Rectal smooth muscle tissue (tissue), 1 donor: Measurements from ENCODE around the gene EXOSC2.

Source experiments
- H3K27ac ChIP-seq: one replicate; pipeline ENCODE4 v1.7.0; 2013; ENCODE audit warnings: low read depth, low read length, inconsistent platforms
- H3K27me3 ChIP-seq: one replicate; pipeline ENCODE4 v1.7.0; 2013; ENCODE audit warnings: low read length; ENCODE audit not compliant: control insufficient read depth, insufficient read depth
- H3K36me3 ChIP-seq: one replicate; pipeline ENCODE4 v1.7.0; 2013; ENCODE audit warnings: low read length; ENCODE audit not compliant: control insufficient read depth, insufficient read depth
- H3K4me1 ChIP-seq: one replicate; pipeline ENCODE4 v1.7.0; 2013; ENCODE audit warnings: low read length; ENCODE audit not compliant: control insufficient read depth, insufficient read depth
- H3K4me3 ChIP-seq: one replicate; pipeline ENCODE4 v1.7.0; 2013; ENCODE audit warnings: low read length
- H3K9ac ChIP-seq: one replicate; pipeline ENCODE4 v1.7.0; 2013; ENCODE audit warnings: low read length

Gene EXOSC2

GRCh38 chr9:130711469-130711868 is 17.9 kb downstream of the EXOSC2 start:
- H3K9ac ChIP-seq = no peak overlapping the region
- H3K4me1 ChIP-seq = peaks cover 6% of the 10 kb centered on the region
- H3K36me3 ChIP-seq = no peaks in the 10 kb centered on the region
- no peak overlapping the region for H3K27ac ChIP-seq
- no peak overlapping the region for H3K4me3 ChIP-seq
- H3K27me3 ChIP-seq = no peaks in the 10 kb centered on the region

- Histone ChIP-seq H3K4me1 (peaks cover 6% of the 10 kb centered on the region), H3K9ac (peak overlapping the region; percentile 88), H3K4me3 (peak overlapping the region; percentile 83), H3K36me3 (no peaks in the 10 kb centered on the region), H3K27ac (peak overlapping the region; percentile 92), H3K27me3 (no peaks in the 10 kb centered on the region)
Measured at GRCh38 chr9:130712564-130713285, 19.1 kb downstream of the EXOSC2 start.

DNA sequence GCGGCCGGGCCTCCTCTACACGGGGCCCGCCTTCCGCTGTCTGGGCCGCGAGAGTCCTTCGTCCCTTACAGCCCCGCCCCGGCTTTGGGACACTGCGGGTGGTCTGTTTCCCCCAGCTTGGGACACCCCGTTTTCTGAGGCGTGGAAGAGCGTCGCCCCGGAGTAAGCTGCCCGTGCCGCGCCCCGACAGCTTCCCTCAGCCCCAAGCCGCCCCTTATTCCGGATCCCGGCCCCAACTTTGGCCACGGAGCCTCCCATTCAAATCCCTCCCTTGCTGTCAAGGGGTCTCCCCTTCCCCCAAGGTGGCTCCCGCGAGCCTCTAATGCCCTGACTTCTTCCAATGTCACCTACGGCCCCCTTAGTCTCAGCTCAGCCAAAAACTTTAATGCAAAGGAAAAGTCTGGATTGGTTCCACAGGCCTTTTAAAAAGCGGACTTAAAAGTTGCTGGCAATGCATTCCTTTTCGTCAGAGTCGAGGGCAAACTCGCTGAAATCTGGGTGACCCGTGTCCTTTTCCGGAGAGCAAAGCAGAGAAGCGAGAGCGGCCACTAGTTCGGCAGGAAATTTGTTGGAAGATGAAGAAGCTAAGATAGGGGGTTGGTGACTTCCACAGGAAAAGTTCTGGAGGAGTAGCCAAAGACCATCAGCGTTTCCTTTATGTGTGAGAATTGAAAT is 19.8 kb downstream of the EXOSC2 start:
- H3K27me3 ChIP-seq = no peaks in the 10 kb centered on the region
- H3K4me1 ChIP-seq = peaks cover 6% of the 10 kb centered on the region
- H3K9ac ChIP-seq = peak overlapping the region; percentile 88
- H3K4me3 ChIP-seq = peak overlapping the region; percentile 83
- peak overlapping the region; percentile 92 for H3K27ac ChIP-seq
- no peaks in the 10 kb centered on the region for H3K36me3 ChIP-seq

GRCh38 chr9:130714586-130715110 is 21.1 kb downstream of the EXOSC2 start:
- Histone ChIP-seq H3K36me3 (no peaks in the 10 kb centered on the region), H3K4me3 (peak overlapping the region; percentile 83), H3K4me1 (peaks cover 6% of the 10 kb centered on the region), H3K9ac (no peak overlapping the region), H3K27me3 (no peaks in the 10 kb centered on the region), H3K27ac (peak overlapping the region; percentile 41)

DNA sequence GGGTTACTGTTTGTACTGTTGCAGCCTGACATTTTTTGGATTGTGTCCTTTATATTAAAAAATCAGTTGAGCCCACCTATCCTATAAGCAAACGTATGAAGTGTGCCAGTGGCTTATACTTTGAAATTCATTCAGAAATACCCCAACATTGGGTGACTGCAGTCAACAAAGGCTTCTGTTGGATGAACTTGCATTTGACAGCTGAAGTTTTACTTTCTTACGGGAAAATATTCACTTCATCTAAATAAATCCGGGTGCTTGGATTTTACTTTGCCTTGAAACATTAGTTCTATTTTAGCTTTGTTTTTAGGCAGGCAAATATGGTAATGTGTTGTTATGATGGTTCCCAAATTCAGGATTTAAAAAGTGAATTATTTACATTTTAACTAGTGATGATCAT is 21.7 kb downstream of the EXOSC2 start:
- Histone ChIP-seq H3K27me3 (no peaks in the 10 kb centered on the region), H3K9ac (no peak overlapping the region), H3K4me1 (peaks cover 6% of the 10 kb centered on the region), H3K36me3 (no peaks in the 10 kb centered on the region), H3K4me3 (peak overlapping the region; percentile 83), H3K27ac (no peak overlapping the region)

DNA sequence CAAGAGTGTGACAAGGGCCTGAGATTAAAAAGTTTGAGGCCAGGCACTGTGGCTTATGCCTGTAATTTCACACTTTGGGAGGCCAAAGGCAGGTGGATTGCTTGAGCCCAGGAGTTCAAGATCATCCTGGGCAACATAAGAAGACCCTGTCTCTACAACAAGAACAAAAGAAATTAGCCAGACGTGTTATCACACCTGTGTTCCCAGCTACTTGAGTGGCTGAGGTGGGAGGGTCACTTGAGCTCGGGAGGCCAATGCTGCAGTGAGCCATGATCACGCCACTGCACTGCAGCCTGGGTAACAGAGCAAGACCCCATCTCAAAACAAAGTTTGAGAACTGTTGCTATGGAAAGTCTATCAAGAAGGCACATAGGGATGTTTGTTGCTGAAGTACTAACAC is 25.0 kb downstream of the EXOSC2 start:
- H3K4me3 ChIP-seq = no peak overlapping the region

DNA sequence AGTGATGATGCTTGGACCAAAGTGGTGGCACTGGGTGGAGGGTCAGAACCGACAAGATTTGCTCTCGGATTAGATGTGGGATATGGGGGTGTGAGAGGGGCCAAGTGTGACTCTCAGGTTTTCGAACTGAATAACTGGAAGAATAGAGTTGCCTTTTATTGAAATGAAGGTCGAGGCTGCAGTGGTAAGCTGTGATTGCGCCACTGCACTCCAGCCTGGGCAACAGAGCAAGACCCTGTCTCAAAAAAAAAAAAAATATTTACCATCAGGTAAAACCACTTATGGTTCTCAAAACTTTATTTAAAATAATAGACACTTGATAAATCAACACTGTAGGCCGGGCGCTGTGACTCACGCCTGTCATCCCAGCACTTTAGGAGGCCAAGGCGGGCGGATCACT is 27.2 kb downstream of the EXOSC2 start:
- Histone ChIP-seq H3K4me3 (no peak overlapping the region), H3K36me3 (no peaks in the 10 kb centered on the region), H3K4me1 (no peaks in the 10 kb centered on the region), H3K27ac (no peak overlapping the region), H3K27me3 (no peaks in the 10 kb centered on the region), H3K9ac (no peak overlapping the region)

More for the DNA sequence above, 25.0 kb downstream of the EXOSC2 start:
- no peaks in the 10 kb centered on the region for H3K27me3 ChIP-seq
- no peak overlapping the region for H3K9ac ChIP-seq
- H3K4me1 ChIP-seq = peaks cover 6% of the 10 kb centered on the region
- H3K27ac ChIP-seq = no peak overlapping the region
- no peaks in the 10 kb centered on the region for H3K36me3 ChIP-seq

DNA sequence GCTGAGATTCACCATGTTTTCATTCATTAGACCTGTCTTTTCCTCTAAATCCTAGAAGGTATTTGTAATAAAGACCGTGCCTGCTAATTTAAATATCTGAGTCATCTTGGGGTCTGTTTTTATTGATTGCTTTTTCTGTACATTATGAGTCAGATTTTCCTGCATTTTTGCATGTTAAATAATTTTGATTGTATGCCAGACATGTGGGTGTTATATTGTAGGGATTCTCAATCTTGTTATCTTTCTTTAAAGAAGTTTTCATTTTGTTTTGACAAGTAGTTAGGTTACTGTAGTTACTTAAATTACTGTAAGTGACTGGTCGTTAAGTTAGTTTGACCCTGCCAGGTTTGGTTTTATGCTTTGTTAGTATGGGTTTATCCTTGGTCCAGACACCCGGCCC is 35.1 kb downstream of the EXOSC2 start:
- H3K4me3 ChIP-seq = no peak overlapping the region
- H3K27me3 ChIP-seq = no peaks in the 10 kb centered on the region

DNA sequence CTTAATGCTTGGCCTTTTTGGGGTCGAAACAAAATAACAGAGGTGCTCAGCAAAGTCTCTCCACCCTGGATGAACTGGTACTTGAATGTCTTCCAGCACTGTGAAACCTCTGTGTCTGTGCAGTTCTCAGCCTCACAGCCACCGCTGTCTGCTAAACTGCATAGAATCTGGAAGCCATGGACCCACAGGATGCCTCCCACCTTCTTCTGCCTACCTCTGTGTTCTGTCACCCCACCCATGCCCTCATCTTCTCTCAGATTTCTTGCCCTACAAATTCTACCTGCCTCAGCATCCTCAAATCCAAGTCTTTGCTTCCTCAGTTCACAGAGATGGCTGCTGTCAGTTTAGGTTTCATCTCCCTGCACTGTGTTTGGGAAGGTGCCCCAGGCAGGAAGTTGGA is 35.6 kb downstream of the EXOSC2 start:
- Histone ChIP-seq H3K4me1 (peaks cover 10% of the 10 kb centered on the region), H3K9ac (no peak overlapping the region), H3K27ac (no peak overlapping the region), H3K27me3 (no peaks in the 10 kb centered on the region), H3K36me3 (no peaks in the 10 kb centered on the region), H3K4me3 (no peak overlapping the region)

More for the DNA sequence above, 35.1 kb downstream of the EXOSC2 start:
- no peak overlapping the region for H3K27ac ChIP-seq
- H3K9ac ChIP-seq = no peak overlapping the region
- H3K4me1 ChIP-seq = peaks cover 10% of the 10 kb centered on the region
- H3K36me3 ChIP-seq = no peaks in the 10 kb centered on the region

DNA sequence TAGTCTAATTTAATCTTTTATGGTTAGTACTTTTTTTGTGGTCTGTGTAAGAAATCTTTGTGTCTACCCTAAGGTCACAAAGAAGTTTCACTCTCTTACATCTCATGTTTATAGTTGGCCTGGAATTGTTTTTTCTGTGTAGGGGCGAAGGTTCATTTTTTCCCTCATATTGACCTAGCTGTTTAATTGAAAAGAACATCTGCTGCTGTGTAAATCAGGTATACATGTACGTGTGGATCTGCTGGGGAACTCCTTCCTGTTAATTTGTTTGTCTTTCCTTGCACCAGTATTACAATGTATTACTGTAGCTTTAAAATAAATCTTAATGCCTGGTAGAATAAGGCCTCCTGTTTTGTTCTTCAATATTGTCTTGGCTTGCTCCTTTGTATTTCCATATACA is 37.8 kb downstream of the EXOSC2 start:
- Histone ChIP-seq H3K4me3 (no peak overlapping the region), H3K9ac (no peak overlapping the region), H3K36me3 (no peaks in the 10 kb centered on the region), H3K27me3 (no peaks in the 10 kb centered on the region), H3K27ac (no peak overlapping the region), H3K4me1 (peaks cover 10% of the 10 kb centered on the region)

DNA sequence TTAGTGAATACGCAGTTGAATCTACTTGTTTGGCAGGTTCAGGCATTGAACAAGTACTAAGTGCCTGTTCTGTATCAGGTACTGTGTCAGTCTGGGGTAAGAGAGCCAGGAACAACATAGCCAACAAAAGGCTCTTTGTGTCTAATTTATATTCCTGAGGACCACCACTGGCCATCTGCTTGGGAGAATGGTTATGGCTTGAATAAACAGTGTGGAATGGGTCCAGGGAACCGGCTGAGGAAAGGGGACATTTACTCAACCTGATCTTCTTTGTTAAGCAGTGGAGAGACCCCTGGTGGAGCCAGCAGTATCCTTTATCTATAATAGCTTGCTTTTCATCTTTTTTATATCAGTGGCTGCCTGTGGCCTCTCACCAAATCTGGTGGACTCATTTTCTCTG is 38.6 kb downstream of the EXOSC2 start:
- Histone ChIP-seq H3K9ac (no peak overlapping the region), H3K27ac (no peak overlapping the region), H3K27me3 (no peaks in the 10 kb centered on the region), H3K4me1 (peaks cover 10% of the 10 kb centered on the region), H3K36me3 (no peaks in the 10 kb centered on the region), H3K4me3 (no peak overlapping the region)

GRCh38 chr9:130732793-130733221 is 39.2 kb downstream of the EXOSC2 start:
- Histone ChIP-seq H3K27ac (no peak overlapping the region), H3K4me3 (no peak overlapping the region)

More at GRCh38 chr9:130732793-130733221, 39.2 kb downstream of the EXOSC2 start:
- Histone ChIP-seq H3K27me3 (no peaks in the 10 kb centered on the region), H3K9ac (no peak overlapping the region), H3K4me1 (peaks cover 10% of the 10 kb centered on the region), H3K36me3 (no peaks in the 10 kb centered on the region)
